GM18511 (cell line): ENCODE measurements around the gene PNMA8B.
"Not testable (repeated sequence)": the region's sequence is repeated elsewhere in the genome, so short reads cannot be mapped to it uniquely, and the experiment has no call there.

Experiments
- ATAC-seq: cut with Tn5 transposase; IDR thresholded peaks from one replicate; pipeline ENCODE4 v1.9.1; 2021; ENCODE audit warnings: mild to moderate bottlenecking, moderate library complexity; ENCODE audit not compliant: unreplicated experiment

Gene PNMA8B

GRCh38 chr19:46514589-46515289, 19.1 kb upstream of the PNMA8B start:
- ATAC-seq = no peak

- ATAC-seq = no peak
Observed at GRCh38 chr19:46513461-46514236, 18.0 kb upstream of the PNMA8B start.

GRCh38 chr19:46511237-46511636, 15.6 kb upstream of the PNMA8B start:
- no peak for ATAC-seq

GRCh38 chr19:46508206-46508605, 12.5 kb upstream of the PNMA8B start:
- no peak for ATAC-seq

- ATAC-seq = no peak
Observed at GRCh38 chr19:46503848-46504453, 8.3 kb upstream of the PNMA8B start.

- no peak for ATAC-seq
Observed at GRCh38 chr19:46502891-46503290, 7.2 kb upstream of the PNMA8B start.

- ATAC-seq = no peak
Observed at GRCh38 chr19:46499692-46500091, 4.0 kb upstream of the PNMA8B start.

GRCh38 chr19:46497773-46498172, 2.1 kb upstream of the PNMA8B start:
- no peak for ATAC-seq

- ATAC-seq = not testable (repeated sequence)
Observed at GRCh38 chr19:46496886-46497285, 1.2 kb upstream of the PNMA8B start.

GRCh38 chr19:46496304-46496703, 637 bp upstream of the PNMA8B start:
- ATAC-seq = no peak

- no peak for ATAC-seq
Observed at GRCh38 chr19:46494941-46495785, 504 bp downstream of the PNMA8B start.

- no peak for ATAC-seq
Observed at GRCh38 chr19:46494146-46494940, 1.3 kb downstream of the PNMA8B start.

- ATAC-seq = no peak
Observed at GRCh38 chr19:46493236-46494145, 2.2 kb downstream of the PNMA8B start.

- ATAC-seq = no peak
Observed at GRCh38 chr19:46492841-46493235, 2.8 kb downstream of the PNMA8B start.

GRCh38 chr19:46491975-46492682, 3.5 kb downstream of the PNMA8B start:
- no peak for ATAC-seq

- no peak for ATAC-seq
Observed at GRCh38 chr19:46490774-46491173, 4.9 kb downstream of the PNMA8B start.

GRCh38 chr19:46489445-46490272, 6.0 kb downstream of the PNMA8B start:
- ATAC-seq = no peak

- no peak for ATAC-seq
Observed at GRCh38 chr19:46488551-46488950, 7.1 kb downstream of the PNMA8B start.
